Right cardiac atrium (tissue), 5 donors: ENCODE measurements around the gene PLSCR2. TPM values are rescaled to one million over a fixed set of nuclear protein-coding genes. Genes with fewer than 3 reads are reported as not detected.
"Not testable (repeated sequence)": the region's sequence is repeated elsewhere in the genome, so short reads cannot be mapped to it uniquely, and the experiment has no call there.

Source experiments
- ATAC-seq, 2 donors: fragments of 200-7000 bp; cut with Tn5 transposase; one replicate each; pipeline versions ENCODE4 v1.8.0 to v1.9.1; 2020; ENCODE audit warnings: moderate library complexity in 2 of 2, mild to moderate bottlenecking in 1 of 2
- DNase-seq, 3 donors: peaks; one replicate each; pipeline ENCODE4 v3.0.0-alpha.2; 2020
- H3K27ac ChIP-seq: one replicate; pipeline ENCODE4 v1.5.1; 2013; ENCODE audit warnings: mild to moderate bottlenecking, low read length, control low read depth, moderate library complexity
- H3K27me3 ChIP-seq: one replicate; pipeline ENCODE4 v1.6.1; 2013; ENCODE audit not compliant: control insufficient read depth, insufficient read depth
- H3K4me1 ChIP-seq: one replicate; pipeline ENCODE4 v1.6.1; 2013; ENCODE audit warnings: low read length; ENCODE audit not compliant: control insufficient read depth, insufficient read depth
- H3K4me3 ChIP-seq: one replicate; pipeline ENCODE4 v1.5.1; 2013; ENCODE audit warnings: low read length, control low read depth
- H3K9me3 ChIP-seq: one replicate; pipeline ENCODE4 v1.6.1; 2013; ENCODE audit warnings: low read length; ENCODE audit not compliant: control insufficient read depth
- WGBS: extraction: QIAGEN DNeasy Blood & Tissue Kit; methylation state at CpG from one replicate; pipeline ENCODE4 v1.1.7; 2013; 5-methylcytosine and 5-hydroxymethylcytosine counted together
- intact Hi-C, 4 donors: fragments of 100-400 bp; cut with DNase I; formaldehyde crosslinking; loops; one replicate each; pipeline versions ENCODE4 v1.11.0 to v1.14.0; 2022 to 2023
- polyA plus RNA-seq: library from polyadenylated mRNA; stranded (reverse); fragments of 200-250 nt; gene quantifications from one replicate; pipeline ENCODE4 v1.2.3, GENCODE V29; 2013
- total RNA-seq, 4 donors: library from RNA; stranded (reverse); fragmentation: NEBNext Ultra II Directional; extraction: Animal tissue kit (Norgen Biotek cat#: 25700); gene quantifications; one replicate each; pipeline ENCODE4 v1.2.1, GENCODE V29; 2021
- donor health status: healthy with polysubstance abuse.
- donor health status: DM: no; HTN: yes; CAD: no.
- donor health status: DM: no; HTN: no; CAD: no.
- donor health status: DM: no; HTN: yes; CAD: no; lungs with severe emphysema.
- donor health status: DM: yes; HTN: yes; CAD: no.

PLSCR2 gene
- total and polyA plus RNA-seq, 5 donors = 0.23 TPM; not detected in 4

DNA sequence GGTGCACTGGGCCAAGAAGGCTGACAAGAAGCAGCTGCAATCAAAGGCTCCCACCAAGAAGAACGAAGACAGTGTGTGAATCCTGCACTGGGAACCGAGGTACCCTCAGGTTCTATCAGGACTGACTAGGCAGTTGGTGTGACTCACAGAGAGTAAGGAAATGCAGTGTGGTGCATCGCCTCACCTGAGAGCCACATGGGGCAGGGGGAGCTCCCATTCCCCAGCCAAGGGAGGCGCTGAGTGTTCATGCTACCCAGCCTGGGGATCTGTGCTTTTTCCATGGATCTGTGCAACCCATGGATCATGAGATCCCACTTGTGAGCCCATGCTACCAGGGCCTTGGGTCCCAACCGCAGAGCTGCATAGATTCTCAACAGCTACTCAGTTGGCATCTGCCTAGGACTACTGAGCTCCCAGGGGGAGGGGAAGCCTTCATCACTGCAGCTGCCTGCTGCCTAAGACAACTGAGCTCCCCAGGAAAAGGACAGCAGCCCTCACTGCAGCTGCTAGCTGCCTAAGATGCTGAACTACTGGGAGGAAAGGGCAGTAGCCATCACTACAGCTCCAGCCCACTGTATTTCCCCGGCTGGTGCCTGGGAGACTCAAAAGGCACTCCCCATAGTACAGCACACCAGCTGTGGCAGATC lies 6.9 kb upstream of the PLSCR2 start:
- 91% methylated on average over 6 of the region's 6 CpGs for WGBS
- Histone ChIP-seq H3K9me3 (no peaks in the 10 kb centered on the region), H3K4me1 (peaks cover 2% of the 10 kb centered on the region), H3K4me3 (no peak overlapping the region), H3K27me3 (no peaks in the 10 kb centered on the region), H3K27ac (no peak overlapping the region)
- ATAC-seq (peak in 1 of 2 donors; percentile 26), DNase-seq (no peak)
- intact Hi-C loops = no loop called here

DNA sequence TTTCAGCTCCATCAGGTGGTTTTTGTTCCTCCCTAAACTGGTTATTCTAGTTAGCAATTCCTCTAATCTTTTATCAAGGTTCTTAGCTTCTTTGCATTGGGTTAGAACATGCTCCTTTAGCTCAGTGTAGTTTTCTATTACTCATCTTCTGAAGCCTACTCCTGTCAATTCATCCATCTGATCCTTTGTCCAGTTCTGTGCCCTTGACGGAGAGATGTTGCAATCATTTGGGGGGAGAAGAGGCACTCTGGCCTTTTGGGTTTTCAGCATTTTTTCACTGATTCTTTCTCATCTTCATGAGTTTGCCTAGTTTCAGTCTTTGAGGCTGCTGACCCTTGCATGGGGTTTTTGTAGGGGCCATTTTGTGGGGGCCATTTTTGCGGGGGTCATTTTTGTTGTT lies 5.6 kb upstream of the PLSCR2 start:
- H3K27ac ChIP-seq, H3K4me3 ChIP-seq, H3K9me3 ChIP-seq, H3K4me1 ChIP-seq, intact Hi-C loops, ATAC-seq, H3K27me3 ChIP-seq, DNase-seq: not testable (repeated sequence)
- 89% methylated on average over 2 of the region's 2 CpGs for WGBS

DNA sequence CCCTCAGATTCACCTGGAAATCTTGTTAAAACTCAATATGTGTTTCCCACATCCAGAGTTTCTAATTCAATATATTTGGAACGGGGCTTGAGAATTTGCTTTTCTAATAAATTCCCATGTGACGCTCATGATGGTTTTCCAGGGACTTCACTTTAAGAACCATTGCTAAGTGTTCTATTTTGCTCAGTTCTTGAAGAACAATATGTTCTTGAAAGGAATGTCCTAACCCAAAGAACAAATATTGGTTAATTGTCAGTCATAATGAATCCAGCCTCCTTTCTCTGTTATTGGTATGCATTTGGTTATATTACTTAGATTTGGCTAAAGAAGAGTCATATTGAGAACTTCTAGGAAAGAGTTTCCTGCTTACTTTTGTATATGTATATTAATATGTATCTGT lies 4.4 kb upstream of the PLSCR2 start:
- intact Hi-C loops = no loop called here
- 73% methylated on average over 2 of the region's 2 CpGs for WGBS
- ATAC-seq = no peak

DNA sequence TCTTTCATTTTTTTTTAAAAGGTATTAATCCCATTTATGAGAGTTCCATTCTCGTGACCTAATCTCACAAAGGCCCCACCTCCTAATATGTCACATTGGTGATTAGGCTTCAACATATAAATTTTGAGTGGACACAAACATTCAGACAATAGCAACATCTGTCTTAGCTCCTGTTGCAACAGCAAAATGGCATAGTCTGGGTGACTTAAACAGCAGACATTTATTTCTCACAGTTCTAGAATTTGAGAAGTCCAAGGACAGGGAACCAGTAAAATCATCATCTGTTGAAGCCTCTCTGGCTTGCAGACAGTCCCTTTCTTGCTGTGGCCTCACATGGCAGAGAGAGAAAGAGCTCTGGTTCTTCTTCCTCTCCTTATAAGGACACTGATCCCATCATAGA lies 3.2 kb upstream of the PLSCR2 start:
- H3K9me3 ChIP-seq = no peaks in the 10 kb centered on the region
- 84% methylated on average over 1 of the region's 1 CpG for whole genome bisulfite sequencing
- H3K4me1 ChIP-seq = peaks cover 2% of the 10 kb centered on the region
- H3K4me3 ChIP-seq = no peak overlapping the region
- DNase-seq = no peak
- H3K27me3 ChIP-seq = no peaks in the 10 kb centered on the region
- intact Hi-C loops = no loop called here
- no peak for ATAC-seq
- H3K27ac ChIP-seq = no peak overlapping the region

More for the DNA sequence above, 4.4 kb upstream of the PLSCR2 start:
- H3K4me3 ChIP-seq = no peak overlapping the region
- H3K27me3 ChIP-seq = no peaks in the 10 kb centered on the region
- H3K4me1 ChIP-seq = peaks cover 2% of the 10 kb centered on the region
- DNase-seq = no peak
- H3K27ac ChIP-seq = no peak overlapping the region
- no peaks in the 10 kb centered on the region for H3K9me3 ChIP-seq

DNA sequence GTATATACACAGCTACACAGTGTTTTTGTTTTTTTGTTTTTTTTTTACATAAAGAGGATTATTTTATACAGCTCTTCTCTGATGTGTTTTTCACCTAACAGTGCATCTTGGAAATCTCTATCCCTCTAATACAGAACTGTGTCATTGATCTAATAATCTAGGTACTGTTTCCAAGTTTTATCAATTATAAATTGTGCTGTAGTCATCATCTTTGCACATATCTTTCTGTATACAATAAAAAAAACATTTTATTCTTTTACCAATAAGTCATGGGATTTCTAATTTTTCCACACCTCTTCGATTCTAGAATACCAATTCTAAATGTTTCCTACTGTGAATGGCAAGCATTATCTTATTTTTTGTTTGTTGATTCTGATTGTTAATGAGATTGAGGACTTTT lies 1.7 kb upstream of the PLSCR2 start:
- WGBS = 96% methylated on average over 1 of the region's 1 CpG

DNA sequence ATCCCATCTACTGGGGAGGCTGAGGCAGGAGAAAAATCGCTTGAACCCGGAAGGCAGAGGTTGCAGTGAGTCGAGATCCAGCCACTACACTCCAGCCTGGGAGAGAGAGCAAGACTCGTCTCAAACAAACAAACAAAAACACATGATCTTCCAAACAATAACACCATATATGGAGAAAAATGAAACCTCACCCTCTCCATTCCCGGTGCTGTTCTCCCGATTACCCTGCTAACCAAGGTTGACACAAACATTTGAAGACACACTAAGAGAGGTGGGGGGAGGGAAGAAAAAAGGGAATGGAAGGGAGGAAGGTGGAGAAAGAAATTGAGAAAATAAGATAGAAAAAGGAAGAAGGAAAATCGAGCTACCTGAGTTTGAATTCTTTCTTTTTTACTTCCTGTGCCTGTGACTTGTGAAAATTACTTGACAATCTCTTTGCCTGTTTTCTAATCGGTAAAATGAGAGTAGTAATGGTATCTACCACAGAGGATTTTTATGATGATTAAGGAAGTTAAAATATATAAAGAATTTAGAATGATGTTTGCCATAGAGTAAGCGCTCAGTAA lies 1.1 kb upstream of the PLSCR2 start:
- intact Hi-C loops = no loop called here
- Histone ChIP-seq H3K4me3 (no peak overlapping the region), H3K4me1 (peaks cover 2% of the 10 kb centered on the region), H3K27me3 (no peaks in the 10 kb centered on the region), H3K9me3 (no peaks in the 10 kb centered on the region), H3K27ac (no peak overlapping the region)
- DNase-seq (no peak), ATAC-seq (no peak)
- WGBS = 89% methylated on average over 9 of the region's 9 CpGs

More for the DNA sequence above, 1.7 kb upstream of the PLSCR2 start:
- no peak overlapping the region for H3K27ac ChIP-seq
- no peaks in the 10 kb centered on the region for H3K9me3 ChIP-seq
- no peaks in the 10 kb centered on the region for H3K27me3 ChIP-seq
- ATAC-seq (no peak), DNase-seq (no peak)
- no peak overlapping the region for H3K4me3 ChIP-seq
- intact Hi-C loops = no loop called here
- H3K4me1 ChIP-seq = peaks cover 2% of the 10 kb centered on the region

DNA sequence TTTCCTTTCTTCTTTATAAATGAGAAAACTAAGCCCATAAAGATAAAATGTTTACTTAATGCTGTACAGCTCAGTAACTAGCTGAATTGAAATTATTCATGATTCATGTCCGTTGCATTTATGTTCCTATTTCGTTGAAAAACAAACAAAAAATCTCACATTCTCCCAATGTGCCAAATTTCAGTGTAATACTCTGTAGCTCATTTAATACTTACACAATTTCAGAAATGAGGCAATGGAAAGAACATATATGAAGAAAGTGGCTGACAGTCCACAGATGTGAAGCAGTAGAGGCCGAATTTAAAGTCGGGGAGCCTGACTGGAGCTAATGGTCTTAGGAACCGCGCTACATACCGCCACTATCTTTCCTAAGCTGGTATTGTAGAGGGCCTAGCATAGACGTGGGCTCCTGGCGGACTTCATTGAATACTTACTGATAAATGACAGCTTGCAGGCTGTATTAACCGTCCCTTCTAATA lies 651 bp downstream of the PLSCR2 start:
- intact Hi-C loops = no loop called here
- DNase-seq = no peak
- peak in 1 of 2 donors; percentile 40 for ATAC-seq
- H3K4me3 ChIP-seq = no peak overlapping the region
- no peaks in the 10 kb centered on the region for H3K9me3 ChIP-seq
- peaks cover 2% of the 10 kb centered on the region for H3K4me1 ChIP-seq
- WGBS = 68% methylated on average over 10 of the region's 10 CpGs
- H3K27ac ChIP-seq = no peak overlapping the region
- H3K27me3 ChIP-seq = no peaks in the 10 kb centered on the region

DNA sequence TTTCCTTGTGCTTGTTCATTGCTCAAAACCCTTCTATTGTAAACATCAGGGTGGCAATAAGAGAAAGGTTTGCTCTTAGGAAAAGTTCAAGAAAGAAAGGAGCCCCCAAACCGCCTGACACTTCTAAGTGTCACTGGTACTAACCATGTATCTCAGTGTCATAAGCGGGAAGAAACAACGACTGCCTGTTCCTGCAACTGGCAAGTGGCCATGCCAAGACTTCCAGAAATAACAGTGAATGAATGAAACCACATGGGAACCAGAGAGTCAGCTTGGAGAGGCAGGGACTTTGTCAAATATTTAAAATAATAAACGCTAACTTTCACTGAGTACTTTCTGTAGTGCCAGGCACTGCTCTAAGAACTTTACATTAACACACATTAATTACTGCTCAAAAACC lies 1.1 kb downstream of the PLSCR2 start:
- Histone ChIP-seq H3K4me3 (no peak overlapping the region), H3K27ac (no peak overlapping the region), H3K4me1 (no peaks in the 10 kb centered on the region), H3K9me3 (no peaks in the 10 kb centered on the region), H3K27me3 (no peaks in the 10 kb centered on the region)
- peak; percentile 46 to 72 (median 47) for DNase-seq
- peak; percentile 37 to 41 for ATAC-seq
- 34% methylated on average over 4 of the region's 4 CpGs for WGBS
- intact Hi-C loops = no loop called here

DNA sequence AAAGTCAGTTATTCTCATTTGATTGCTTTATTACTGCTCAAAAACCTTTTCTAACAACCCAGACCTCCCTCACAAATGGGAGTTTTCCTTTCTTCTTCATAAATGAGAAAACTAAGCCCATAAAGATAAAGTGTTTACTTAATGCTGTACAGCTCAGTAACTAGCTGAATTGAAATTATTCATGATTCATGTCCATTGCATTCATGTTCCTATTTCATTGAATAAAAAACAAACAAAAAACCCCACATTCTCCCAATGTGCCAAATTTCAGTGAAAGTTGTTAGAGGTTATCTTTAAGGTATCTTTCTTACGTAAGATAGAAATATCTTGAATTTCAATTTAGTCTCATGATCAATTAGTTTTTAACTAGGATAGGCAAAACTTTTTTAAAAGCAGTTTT lies 2.8 kb downstream of the PLSCR2 start:
- Histone ChIP-seq H3K4me1 (no peaks in the 10 kb centered on the region), H3K4me3 (no peak overlapping the region), H3K9me3 (no peaks in the 10 kb centered on the region), H3K27ac (no peak overlapping the region), H3K27me3 (no peaks in the 10 kb centered on the region)
- WGBS = 0% methylated on average over 1 of the region's 1 CpG
- DNase-seq = no peak
- ATAC-seq = no peak
- intact Hi-C loops = no loop called here

DNA sequence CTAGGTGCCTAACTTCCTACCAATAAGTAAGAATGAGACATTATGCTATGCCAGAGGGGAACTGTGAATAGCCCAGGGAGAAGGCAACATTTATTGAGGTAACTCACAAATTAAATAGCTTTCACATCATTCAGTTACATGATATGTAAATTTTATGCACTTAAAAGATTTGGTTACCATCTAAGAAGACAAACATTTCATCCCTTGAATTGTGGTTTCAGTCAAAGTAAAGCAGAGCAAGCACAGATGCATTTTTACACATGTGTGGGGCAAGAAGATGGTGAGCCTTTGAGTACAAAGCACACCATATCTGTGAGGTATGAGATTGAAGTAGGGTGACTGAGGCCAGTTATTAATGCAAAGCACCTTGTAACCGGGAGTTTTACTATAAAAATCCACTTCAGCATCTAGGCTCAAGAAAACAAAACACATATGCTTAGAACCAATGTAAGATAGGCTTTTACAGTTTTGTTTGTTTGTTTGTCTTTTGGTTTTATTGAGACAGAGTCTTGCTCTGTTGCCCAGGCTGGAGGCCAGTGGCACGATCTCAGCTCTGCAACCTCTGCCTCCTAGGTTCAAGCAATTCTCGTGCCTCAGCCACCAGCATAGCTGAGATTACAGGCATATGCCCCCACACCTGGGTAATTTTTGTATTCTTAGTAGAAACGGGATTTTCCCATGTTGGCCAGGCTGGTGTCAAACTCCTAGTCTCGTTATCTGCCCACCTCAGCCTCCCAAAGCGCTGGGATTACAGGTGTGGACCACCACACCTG lies 3.5 kb downstream of the PLSCR2 start:
- no peak overlapping the region for H3K27ac ChIP-seq
- intact Hi-C loops = no loop called here
- WGBS = 92% methylated on average over 6 of the region's 6 CpGs

DNA sequence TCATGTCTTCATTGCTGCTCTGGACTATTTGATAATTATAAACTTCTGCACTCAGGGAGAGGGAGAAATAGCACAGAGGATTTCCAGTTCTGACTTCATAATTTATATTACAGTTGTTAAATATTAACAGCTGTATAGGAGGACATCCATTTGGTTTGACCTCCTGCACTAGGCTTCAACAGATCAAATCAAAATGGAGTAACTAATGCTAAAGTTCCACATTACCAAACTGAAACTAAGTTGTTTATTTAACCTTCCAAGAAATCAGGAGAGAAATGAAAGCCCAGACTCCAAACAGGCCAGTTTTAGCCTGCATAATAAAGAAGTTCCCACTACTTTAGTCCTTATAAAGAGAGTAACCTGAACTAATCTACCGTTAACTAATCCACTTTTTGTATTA lies 4.6 kb downstream of the PLSCR2 start:
- DNase-seq = no peak
- intact Hi-C loops = no loop called here
- no peaks in the 10 kb centered on the region for H3K27me3 ChIP-seq
- no peak for ATAC-seq
- WGBS = 86% methylated on average over 1 of the region's 1 CpG
- H3K4me3 ChIP-seq = no peak overlapping the region
- no peaks in the 10 kb centered on the region for H3K9me3 ChIP-seq
- no peak overlapping the region for H3K27ac ChIP-seq
- no peaks in the 10 kb centered on the region for H3K4me1 ChIP-seq

More for the DNA sequence above, 3.5 kb downstream of the PLSCR2 start:
- Histone ChIP-seq H3K27me3 (no peaks in the 10 kb centered on the region), H3K4me1 (no peaks in the 10 kb centered on the region), H3K4me3 (no peak overlapping the region), H3K9me3 (no peaks in the 10 kb centered on the region)
- no peak for ATAC-seq
- no peak for DNase-seq
